OCI-LY3 (cell line): Measurements from ENCODE around the gene SOX1.

Source experiments
- H2AFZ ChIP-seq: fragments of 200-600, 300-600 bp; shearing (Covaris generic); 2 replicates; pipeline ENCODE4 v1.6.0; 2014; ENCODE audit warnings: antibody characterized with exemption, low read depth, low read length
- H3K27ac ChIP-seq: fragments of 200-600, 300-600 bp; sonication (generic); 2 replicates; pipeline ENCODE4 v1.5.1; 2014; ENCODE audit warnings: mild to moderate bottlenecking, low read length, moderate library complexity, mixed read lengths
- H3K27me3 ChIP-seq: fragments of 200-600, 300-600 bp; sonication (generic); 2 replicates; pipeline ENCODE4 v1.6.1; 2014; ENCODE audit warnings: low read depth, low read length, mixed read lengths
- H3K36me3 ChIP-seq: fragments of 200-600, 300-600 bp; sonication (generic); replicated peaks from 2 replicates; pipeline ENCODE3; 2014; ENCODE audit warnings: low read depth, low read length, mixed read lengths
- H3K4me1 ChIP-seq: fragments of 300-600, 200-600 bp; sonication (generic); 2 replicates; pipeline ENCODE4 v1.6.1; 2014; ENCODE audit warnings: low read length, mixed read lengths
- H3K4me2 ChIP-seq: fragments of 200-600, 300-600 bp; sonication (generic); 2 replicates; pipeline ENCODE4 v1.6.1; 2014; ENCODE audit warnings: low read length, mixed read lengths
- H3K4me3 ChIP-seq: fragments of 300-600, 200-600 bp; sonication (generic); 2 replicates; pipeline ENCODE4 v1.5.1; 2014; ENCODE audit warnings: antibody characterized with exemption, mild to moderate bottlenecking, low read length, moderate library complexity
- H3K79me2 ChIP-seq: fragments of 300-600, 200-600 bp; shearing (Covaris generic); 2 replicates; pipeline ENCODE4 v1.6.1; 2014; ENCODE audit warnings: mild to moderate bottlenecking, low read length, mixed read lengths
- H3K9ac ChIP-seq: fragments of 300-600, 200-600 bp; shearing (Covaris generic); 2 replicates; pipeline ENCODE4 v1.6.0; 2014; ENCODE audit warnings: mild to moderate bottlenecking, low read length, moderate library complexity
- H3K9me3 ChIP-seq: fragments of 200-600, 300-600 bp; shearing (Covaris generic); 2 replicates; pipeline ENCODE4 v1.6.1; 2014; ENCODE audit warnings: low read length, mixed read lengths; ENCODE audit not compliant: insufficient read depth
- H4K20me1 ChIP-seq: fragments of 200-600, 300-600 bp; sonication (generic); 2 replicates; pipeline ENCODE4 v1.6.1; 2016; ENCODE audit warnings: low read length, mixed read lengths; ENCODE audit not compliant: insufficient read depth
- CTCF ChIP-seq: fragments of 200-600, 300-600 bp; sonication (generic); IDR thresholded peaks from 2 replicates; pipeline ENCODE4 v1.5.1; 2014; ENCODE audit warnings: antibody characterized with exemption, low read length, low read depth
- EZH2phosphoT487 ChIP-seq: fragments of 200-600 bp; shearing (Covaris generic); IDR thresholded peaks from 2 replicates; pipeline ENCODE4 v1.6.1; 2018; ENCODE audit warnings: antibody characterized with exemption, mixed run types, low read depth

The SOX1 gene

GRCh38 chr13:112078879-112079531 lies 12.1 kb downstream of the SOX1 start:
- Histone ChIP-seq H3K36me3 (no peaks in the 10 kb centered on the region), H3K27ac (no peak overlapping the region), H3K27me3 (no peaks in the 10 kb centered on the region), H3K4me2 (no peak overlapping the region), H3K9ac (no peak overlapping the region), H2AFZ (no peak overlapping the region), H3K4me3 (no peak overlapping the region), H3K9me3 (no peaks in the 10 kb centered on the region), H4K20me1 (no peaks in the 10 kb centered on the region), H3K79me2 (no peaks in the 10 kb centered on the region), H3K4me1 (no peaks in the 10 kb centered on the region)
- TF ChIP-seq EZH2phosphoT487 (no peak), CTCF (no peak)

DNA sequence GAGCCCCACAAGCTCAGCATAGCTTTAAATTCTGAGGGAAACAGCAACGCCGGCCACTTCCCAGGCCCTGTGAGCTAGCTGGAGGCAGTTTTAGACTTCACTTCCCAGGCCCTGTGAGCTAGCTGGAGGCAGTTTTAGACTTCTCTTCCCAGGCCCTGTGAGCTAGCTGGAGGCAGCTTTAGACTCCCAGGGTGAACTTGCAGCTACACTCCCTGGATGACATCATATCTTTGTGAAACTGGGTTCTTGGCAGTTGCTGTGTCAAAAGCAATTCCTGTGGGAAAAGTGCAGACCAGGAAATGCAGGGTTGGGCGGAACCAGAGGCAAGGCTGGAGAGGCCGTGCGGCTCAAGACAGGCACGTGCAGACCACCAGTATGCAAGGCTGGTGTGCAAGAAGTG lies 12.7 kb downstream of the SOX1 start:
- no peaks in the 10 kb centered on the region; the same call in 1 of the 2 replicates for H3K9me3 ChIP-seq
- H2AFZ ChIP-seq: no peak overlapping the region
- no peaks in the 10 kb centered on the region for H4K20me1 ChIP-seq
- H3K9ac ChIP-seq: no peak overlapping the region
- no peaks in the 10 kb centered on the region for H3K4me1 ChIP-seq
- H3K27me3 ChIP-seq: no peaks in the 10 kb centered on the region
- H3K79me2 ChIP-seq: no peaks in the 10 kb centered on the region
- no peak overlapping the region for H3K4me3 ChIP-seq
- H3K27ac ChIP-seq: no peak overlapping the region
- no peaks in the 10 kb centered on the region for H3K36me3 ChIP-seq
- no peak for TF ChIP-seq CTCF
- TF ChIP-seq EZH2phosphoT487: no peak
- no peak overlapping the region for H3K4me2 ChIP-seq

DNA sequence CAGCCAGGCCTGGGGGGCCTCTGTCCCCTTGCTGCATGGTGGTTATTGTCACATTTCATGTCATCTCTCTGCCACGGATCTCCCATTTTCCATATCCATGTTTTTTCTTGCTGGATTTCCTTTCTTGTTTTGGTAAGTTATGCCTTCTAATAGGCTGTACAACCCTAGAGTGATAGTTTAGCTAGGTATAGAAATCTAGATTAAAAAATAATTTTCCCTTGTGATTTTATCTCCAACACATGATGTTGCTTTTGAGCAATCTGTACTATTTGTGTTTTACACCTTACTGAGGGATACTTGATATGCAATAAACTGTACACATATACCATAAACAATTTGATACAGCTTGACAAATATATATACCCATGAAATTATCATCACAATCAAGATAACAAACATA lies 17.0 kb downstream of the SOX1 start:
- no peaks in the 10 kb centered on the region; the same call in none of the 2 replicates for H3K9me3 ChIP-seq
- no peak overlapping the region for H3K9ac ChIP-seq
- no peak overlapping the region for H2AFZ ChIP-seq
- TF ChIP-seq EZH2phosphoT487: no peak
- no peaks in the 10 kb centered on the region for H3K27me3 ChIP-seq
- H3K36me3 ChIP-seq: no peaks in the 10 kb centered on the region
- H3K4me1 ChIP-seq: no peaks in the 10 kb centered on the region
- H3K79me2 ChIP-seq: no peaks in the 10 kb centered on the region
- no peak overlapping the region for H3K4me2 ChIP-seq
- H3K4me3 ChIP-seq: no peak overlapping the region
- H4K20me1 ChIP-seq: no peaks in the 10 kb centered on the region
- no peak overlapping the region for H3K27ac ChIP-seq

DNA sequence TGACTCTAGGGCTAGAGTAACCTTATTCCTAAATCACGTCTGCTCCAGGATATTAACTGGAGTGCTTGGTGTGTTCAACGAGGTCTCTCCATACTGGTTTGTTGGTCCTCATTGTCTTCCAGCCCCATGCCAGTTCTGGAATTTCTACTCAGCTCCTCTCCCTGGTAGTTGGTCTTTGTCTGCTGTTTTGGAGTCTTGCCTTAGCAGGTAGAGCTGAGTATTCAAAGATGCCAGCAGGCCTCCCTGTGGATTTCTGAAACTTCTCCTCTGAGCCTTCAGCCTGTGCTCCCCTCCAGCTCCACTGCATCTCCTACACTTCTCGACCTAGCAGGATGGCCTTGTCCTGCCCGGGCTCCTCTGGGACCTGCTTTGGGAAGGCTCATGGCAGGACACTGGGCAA lies 25.5 kb downstream of the SOX1 start:
- H3K4me2 ChIP-seq: no peak overlapping the region
- TF ChIP-seq EZH2phosphoT487: no peak
- TF ChIP-seq CTCF: no peak
- no peaks in the 10 kb centered on the region for H3K36me3 ChIP-seq
- no peak overlapping the region for H3K4me3 ChIP-seq
- no peaks in the 10 kb centered on the region for H3K79me2 ChIP-seq
- H4K20me1 ChIP-seq: no peaks in the 10 kb centered on the region
- no peak overlapping the region for H3K9ac ChIP-seq
- no peaks in the 10 kb centered on the region for H3K4me1 ChIP-seq
- no peak overlapping the region for H2AFZ ChIP-seq
- H3K27me3 ChIP-seq: no peaks in the 10 kb centered on the region
- H3K9me3 ChIP-seq: peaks cover 3% of the 10 kb centered on the region; the same call in 1 of the 2 replicates
- H3K27ac ChIP-seq: no peak overlapping the region
